K562 (cell line): ENCODE measurements around the gene SH3BP5L. TPM values are rescaled to one million over a fixed set of nuclear protein-coding genes. Genes with fewer than 3 reads are reported as not detected.

Source experiments
- CHD1 ChIP-seq: fragments of 200-600 bp; sonication (generic); IDR thresholded peaks from one replicate; pipeline ENCODE4 v1.6.1; 2012; ENCODE audit warnings: mild to moderate bottlenecking, moderate library complexity, low read length, inconsistent platforms
- CREB5 ChIP-seq: fragments of 250-450 bp; sonication (Bioruptor Pico); IDR thresholded peaks from 2 replicates; pipeline ENCODE4 v1.5.0; 2020; ENCODE audit warnings: mild to moderate bottlenecking
- DEAF1 ChIP-seq: fragments of 450-650 bp; formaldehyde crosslinking; IDR thresholded peaks from 2 replicates; pipeline ENCODE4 v1.4.0; 2020; ENCODE audit warnings: mild to moderate bottlenecking, moderate library complexity
- FIP1L1 ChIP-seq: fragments of 200-400 bp; formaldehyde crosslinking; IDR thresholded peaks from 2 replicates; pipeline ENCODE4 v1.6.1; 2018; ENCODE audit warnings: mild to moderate bottlenecking, low read depth, low read length; ENCODE audit not compliant: poor library complexity, severe bottlenecking
- GTF2A2 ChIP-seq: IDR thresholded peaks from 2 replicates; pipeline ENCODE4 v1.6.1; 2016; ENCODE audit warnings: mild to moderate bottlenecking, missing genetic modification characterization, missing compliant biosample characterization
- GTF2B ChIP-seq: IDR thresholded peaks from 2 replicates; pipeline ENCODE4 v1.6.1; 2011; ENCODE audit not compliant: insufficient read length; ENCODE audit errors: extremely low read depth
- HDAC8 ChIP-seq: fragments of 450-650 bp; IDR thresholded peaks from 2 replicates; pipeline ENCODE4 v1.6.1; 2016; ENCODE audit warnings: mild to moderate bottlenecking, missing genetic modification characterization, moderate library complexity, missing compliant biosample characterization
- NR1H2 ChIP-seq: sonication (generic); formaldehyde crosslinking; IDR thresholded peaks from 2 replicates; pipeline ENCODE4 v1.4.0; 2020; ENCODE audit warnings: mild to moderate bottlenecking, missing genetic modification reagents
- NR2C1 ChIP-seq, 2 experiments: fragments of 450-650 bp; IDR thresholded peaks; 2 replicates each; pipeline ENCODE4 v1.6.1; 2017; ENCODE audit warnings: mild to moderate bottlenecking in 2 of 2, antibody characterized with exemption in 1 of 2, inconsistent platforms in 1 of 2, missing compliant biosample characterization in 1 of 2, missing genetic modification characterization in 1 of 2
- POU5F1 ChIP-seq: fragments of 150-350 bp; IDR thresholded peaks from 2 replicates; pipeline ENCODE4 v1.6.1; 2014; ENCODE audit warnings: borderline replicate concordance, low read length, low read depth, mild to moderate bottlenecking; ENCODE audit not compliant: partially characterized antibody
- RFX1 ChIP-seq: fragments of 450-650 bp; IDR thresholded peaks from 2 replicates; pipeline ENCODE4 v1.6.1; 2016; ENCODE audit warnings: mild to moderate bottlenecking, moderate library complexity
- SREBF2 ChIP-seq: sonication (generic); formaldehyde crosslinking; IDR thresholded peaks from 2 replicates; pipeline ENCODE4 v1.4.0; 2020; ENCODE audit warnings: mild to moderate bottlenecking, missing genetic modification reagents
- SRSF3 ChIP-seq: fragments of 200-400 bp; formaldehyde crosslinking; IDR thresholded peaks from 2 replicates; pipeline ENCODE4 v1.6.1; 2016; ENCODE audit warnings: mild to moderate bottlenecking, low read length, moderate library complexity; ENCODE audit not compliant: insufficient read depth
- ZNF165 ChIP-seq: fragments of 250-450 bp; sonication (Bioruptor Pico); IDR thresholded peaks from 2 replicates; pipeline ENCODE4 v1.4.0; 2020; ENCODE audit warnings: borderline replicate concordance
- ZNF217 ChIP-seq: sonication (generic); formaldehyde crosslinking; IDR thresholded peaks from 2 replicates; pipeline ENCODE4 v1.8.0; 2022; ENCODE audit warnings: mild to moderate bottlenecking, missing genetic modification reagents
- ZNF592 ChIP-seq: fragments of 450-650 bp; IDR thresholded peaks from 2 replicates; pipeline ENCODE4 v1.6.1; 2017; ENCODE audit warnings: antibody characterized with exemption, mild to moderate bottlenecking
- polyA plus RNA-seq, 8 experiments: library from polyadenylated mRNA; depleted of rRNA in 4 of 8; stranded (reverse) in 5 of 8; unstranded in 3 of 8; fragments of >200 nt; fragmentation: Nextera tagmentation in 2 of 8; fragmentation: Illumina TruSeq in 1 of 8; extraction: Ambion mirVana in 2 of 8; extraction: Trizol in 1 of 8; gene quantifications; 2 replicates each; pipeline versions ENCODE4 v1.2.1 to v1.2.3, GENCODE V29; 2011 to 2014; ENCODE audit warnings: inconsistent platforms in 1 of 8, missing spikeins in 1 of 8
- total RNA-seq, 7 experiments: library from RNA; depleted of rRNA in 6 of 7; stranded (reverse); fragments of >200 nt in 6 of 7; fragmentation: Illumina TruSeq in 2 of 7; extraction: Trizol in 2 of 7; gene quantifications; 2 replicates each; pipeline versions ENCODE4 v1.2.1 to v1.2.3, GENCODE V29; 2011 to 2021; ENCODE audit warnings: low replicate concordance in 1 of 7

The SH3BP5L gene
- total and polyA plus RNA-seq, 9 of the 15 experiments (the other 6 are each of a cell fraction or from before 2014, with no cell fraction given): 1.9 to 26.5 (median 15.8) TPM

GRCh38 chr1:248862998-248863881, 37.5 kb upstream of the SH3BP5L start (continued):
- peak; percentile 60 for TF ChIP-seq FIP1L1
- no peak for TF ChIP-seq NR2C1 (IDR thresholded peaks at IDR 0.05)
- TF ChIP-seq NR2C1 (tag; IDR thresholded peaks at IDR 0.05): no peak
- TF ChIP-seq ZNF217 (CRISPR knock-in tag): no peak
- TF ChIP-seq ZNF165 (CRISPR knock-in tag): no peak
- TF ChIP-seq GTF2A2: no peak
- no peak for TF ChIP-seq POU5F1
- no peak for TF ChIP-seq HDAC8 (tag)
- TF ChIP-seq SREBF2 (CRISPR knock-in tag): 0 out of 2 replicates have a peak, but pooled peaks have one; percentile 26
- TF ChIP-seq NR1H2 (CRISPR knock-in tag): no peak
- no peak for TF ChIP-seq GTF2B
- TF ChIP-seq RFX1: no peak
- TF ChIP-seq CHD1: no peak
- TF ChIP-seq DEAF1 (CRISPR knock-in tag): no peak
- TF ChIP-seq ZNF592: 0 out of 2 replicates have a peak, but pooled peaks have one; percentile 20
- no peak for TF ChIP-seq CREB5 (CRISPR knock-in tag)
- no peak for TF ChIP-seq SRSF3
